Measurements from ENCODE around the gene CD34.

DNA sequence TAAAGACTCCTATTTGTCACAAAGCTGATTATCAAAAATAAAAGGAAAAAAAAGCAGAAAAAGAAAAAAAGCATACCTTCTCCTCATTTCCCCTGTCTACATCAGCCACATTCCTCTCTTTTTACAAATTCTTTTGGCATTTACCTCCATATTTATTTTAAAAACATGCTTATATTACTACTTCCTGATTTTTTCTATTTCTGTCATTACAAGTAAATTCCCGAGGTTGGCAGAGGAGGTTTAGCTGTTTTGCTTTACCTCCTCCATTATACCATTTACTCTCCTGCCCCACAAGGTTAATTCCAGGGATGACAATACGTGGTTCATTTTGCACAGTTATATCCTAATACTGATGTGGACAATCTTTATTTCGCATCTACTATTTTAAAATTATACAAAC lies 26.3 kb upstream of the CD34 start:
- TF ChIP-seq ZNF629 (tag by site-specific recombination; IDR thresholded peaks at IDR 0.05) (no peak), ZBTB21 (tag by site-specific recombination; IDR thresholded peaks at IDR 0.05) (no peak), SCRT1 (tag by site-specific recombination; IDR thresholded peaks at IDR 0.05; ENCODE audit: borderline replicate concordance) (no peak), ZNF24 (tag by site-specific recombination; IDR thresholded peaks at IDR 0.05) (no peak), ZNF155 (tag by site-specific recombination; IDR thresholded peaks at IDR 0.05) (no peak), ZNF792 (tag by site-specific recombination; IDR thresholded peaks at IDR 0.05) (no peak), ZNF274 (IDR thresholded peaks at IDR 0.05; ENCODE audit: low read length) (no peak), ZNF274 (tag by site-specific recombination; IDR thresholded peaks at IDR 0.05; ENCODE audit: borderline replicate concordance) (no peak)
- TF ChIP-seq, protein P1, sequence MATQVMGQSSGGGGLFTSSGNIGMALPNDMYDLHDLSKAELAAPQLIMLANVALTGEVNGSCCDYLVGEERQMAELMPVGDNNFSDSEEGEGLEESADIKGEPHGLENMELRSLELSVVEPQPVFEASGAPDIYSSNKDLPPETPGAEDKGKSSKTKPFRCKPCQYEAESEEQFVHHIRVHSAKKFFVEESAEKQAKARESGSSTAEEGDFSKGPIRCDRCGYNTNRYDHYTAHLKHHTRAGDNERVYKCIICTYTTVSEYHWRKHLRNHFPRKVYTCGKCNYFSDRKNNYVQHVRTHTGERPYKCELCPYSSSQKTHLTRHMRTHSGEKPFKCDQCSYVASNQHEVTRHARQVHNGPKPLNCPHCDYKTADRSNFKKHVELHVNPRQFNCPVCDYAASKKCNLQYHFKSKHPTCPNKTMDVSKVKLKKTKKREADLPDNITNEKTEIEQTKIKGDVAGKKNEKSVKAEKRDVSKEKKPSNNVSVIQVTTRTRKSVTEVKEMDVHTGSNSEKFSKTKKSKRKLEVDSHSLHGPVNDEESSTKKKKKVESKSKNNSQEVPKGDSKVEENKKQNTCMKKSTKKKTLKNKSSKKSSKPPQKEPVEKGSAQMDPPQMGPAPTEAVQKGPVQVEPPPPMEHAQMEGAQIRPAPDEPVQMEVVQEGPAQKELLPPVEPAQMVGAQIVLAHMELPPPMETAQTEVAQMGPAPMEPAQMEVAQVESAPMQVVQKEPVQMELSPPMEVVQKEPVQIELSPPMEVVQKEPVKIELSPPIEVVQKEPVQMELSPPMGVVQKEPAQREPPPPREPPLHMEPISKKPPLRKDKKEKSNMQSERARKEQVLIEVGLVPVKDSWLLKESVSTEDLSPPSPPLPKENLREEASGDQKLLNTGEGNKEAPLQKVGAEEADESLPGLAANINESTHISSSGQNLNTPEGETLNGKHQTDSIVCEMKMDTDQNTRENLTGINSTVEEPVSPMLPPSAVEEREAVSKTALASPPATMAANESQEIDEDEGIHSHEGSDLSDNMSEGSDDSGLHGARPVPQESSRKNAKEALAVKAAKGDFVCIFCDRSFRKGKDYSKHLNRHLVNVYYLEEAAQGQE (tag by site-specific recombination; IDR thresholded peaks at IDR 0.05): no peak
- TF ChIP-seq, protein P2, sequence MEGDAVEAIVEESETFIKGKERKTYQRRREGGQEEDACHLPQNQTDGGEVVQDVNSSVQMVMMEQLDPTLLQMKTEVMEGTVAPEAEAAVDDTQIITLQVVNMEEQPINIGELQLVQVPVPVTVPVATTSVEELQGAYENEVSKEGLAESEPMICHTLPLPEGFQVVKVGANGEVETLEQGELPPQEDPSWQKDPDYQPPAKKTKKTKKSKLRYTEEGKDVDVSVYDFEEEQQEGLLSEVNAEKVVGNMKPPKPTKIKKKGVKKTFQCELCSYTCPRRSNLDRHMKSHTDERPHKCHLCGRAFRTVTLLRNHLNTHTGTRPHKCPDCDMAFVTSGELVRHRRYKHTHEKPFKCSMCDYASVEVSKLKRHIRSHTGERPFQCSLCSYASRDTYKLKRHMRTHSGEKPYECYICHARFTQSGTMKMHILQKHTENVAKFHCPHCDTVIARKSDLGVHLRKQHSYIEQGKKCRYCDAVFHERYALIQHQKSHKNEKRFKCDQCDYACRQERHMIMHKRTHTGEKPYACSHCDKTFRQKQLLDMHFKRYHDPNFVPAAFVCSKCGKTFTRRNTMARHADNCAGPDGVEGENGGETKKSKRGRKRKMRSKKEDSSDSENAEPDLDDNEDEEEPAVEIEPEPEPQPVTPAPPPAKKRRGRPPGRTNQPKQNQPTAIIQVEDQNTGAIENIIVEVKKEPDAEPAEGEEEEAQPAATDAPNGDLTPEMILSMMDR (tag by site-specific recombination; IDR thresholded peaks at IDR 0.05): no peak
- TF ChIP-seq, protein P3, sequence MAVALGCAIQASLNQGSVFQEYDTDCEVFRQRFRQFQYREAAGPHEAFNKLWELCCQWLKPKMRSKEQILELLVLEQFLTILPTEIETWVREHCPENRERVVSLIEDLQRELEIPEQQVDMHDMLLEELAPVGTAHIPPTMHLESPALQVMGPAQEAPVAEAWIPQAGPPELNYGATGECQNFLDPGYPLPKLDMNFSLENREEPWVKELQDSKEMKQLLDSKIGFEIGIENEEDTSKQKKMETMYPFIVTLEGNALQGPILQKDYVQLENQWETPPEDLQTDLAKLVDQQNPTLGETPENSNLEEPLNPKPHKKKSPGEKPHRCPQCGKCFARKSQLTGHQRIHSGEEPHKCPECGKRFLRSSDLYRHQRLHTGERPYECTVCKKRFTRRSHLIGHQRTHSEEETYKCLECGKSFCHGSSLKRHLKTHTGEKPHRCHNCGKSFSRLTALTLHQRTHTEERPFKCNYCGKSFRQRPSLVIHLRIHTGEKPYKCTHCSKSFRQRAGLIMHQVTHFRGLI (tag by site-specific recombination; IDR thresholded peaks at IDR 0.05): no peak

Data from HEK293 (cell line).